Activated naive CD4-positive, alpha-beta T cell treated with anti-CD3 and anti-CD28 coated beads, Interleukin-2, amount 50 U/mL, for 24 hours (primary cell): ENCODE data around the gene GABRR3.

Source experiments
- H3K27ac Mint-ChIP-seq: one replicate; pipeline ENCODE4 v1.8.0; 2021; ENCODE audit warnings: mild to moderate bottlenecking, mixed read lengths
- H3K27me3 Mint-ChIP-seq: one replicate; pipeline ENCODE4 v1.8.0; 2021; ENCODE audit warnings: mixed read lengths
- H3K36me3 Mint-ChIP-seq: one replicate; pipeline ENCODE4 v1.8.0; 2021; ENCODE audit warnings: mixed read lengths
- H3K4me1 Mint-ChIP-seq: one replicate; pipeline ENCODE4 v1.8.0; 2021; ENCODE audit warnings: mixed read lengths
- H3K4me3 Mint-ChIP-seq: one replicate; pipeline ENCODE4 v1.8.0; 2021; ENCODE audit warnings: mild to moderate bottlenecking, mixed read lengths
- H3K9me3 Mint-ChIP-seq: one replicate; pipeline ENCODE4 v1.8.0; 2021; ENCODE audit warnings: mixed read lengths

The GABRR3 gene

DNA sequence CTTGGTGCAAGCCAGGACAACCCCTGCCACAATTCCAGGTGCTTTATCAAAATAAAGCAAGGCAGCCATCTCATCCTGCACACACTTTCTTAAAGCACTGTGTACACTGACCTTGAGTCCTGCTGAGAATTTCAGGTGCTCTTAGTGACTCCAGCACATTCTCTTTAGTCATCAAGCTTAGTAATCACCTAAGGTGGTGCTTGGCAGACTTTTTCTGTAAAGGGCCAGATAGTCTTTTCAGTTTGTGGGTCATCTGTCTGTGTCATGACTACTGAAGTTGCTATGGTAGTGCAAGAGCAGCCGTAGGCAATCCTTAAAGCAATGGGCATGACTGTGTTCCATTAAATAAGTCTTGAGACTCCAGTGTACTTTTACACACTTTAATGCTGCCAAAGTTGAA lies 99.3 kb downstream of the GABRR3 start:
- Mint-ChIP-seq H3K4me1 (no peaks in the 10 kb centered on the region), H3K36me3 (peaks cover 8% of the 10 kb centered on the region), H3K9me3 (peaks cover 6% of the 10 kb centered on the region), H3K4me3 (no peak overlapping the region), H3K27ac (no peak overlapping the region), H3K27me3 (no peaks in the 10 kb centered on the region)
